GM10266 (cell line): ENCODE data around the gene TSHZ2.

Experiments
- DNase-seq: peaks from one replicate; pipeline ENCODE4 v3.0.0; 2012; ENCODE audit errors: extremely low spot score
- CTCF ChIP-seq: IDR thresholded peaks from 2 replicates; pipeline ENCODE4 v1.5.1; 2012; ENCODE audit warnings: mild to moderate bottlenecking, low read depth; ENCODE audit not compliant: control insufficient read depth, insufficient read depth; ENCODE audit errors: missing control alignments

TSHZ2 gene

GRCh38 chr20:53395188-53395923 lies 423.2 kb downstream of the TSHZ2 start:
- TF ChIP-seq CTCF: no peak
- no peak for DNase-seq

DNA sequence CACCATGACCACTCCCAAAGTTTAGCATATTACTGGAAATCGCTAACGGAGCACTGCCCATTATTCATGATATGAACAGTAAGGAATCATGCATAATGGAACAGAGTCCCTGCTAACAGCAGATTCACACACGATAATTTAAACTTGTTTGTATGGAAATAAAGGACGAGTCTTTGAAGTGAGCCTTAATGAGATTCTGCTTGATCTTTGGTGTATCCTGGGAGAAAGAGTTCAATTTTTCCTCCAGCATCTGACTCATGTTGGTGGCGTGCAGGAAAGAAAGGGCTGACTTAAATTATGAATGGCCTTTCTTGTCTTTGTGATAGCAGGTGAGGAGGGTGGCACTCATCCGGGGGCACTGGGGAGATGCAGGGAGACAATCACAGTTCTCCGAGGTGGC lies 426.9 kb downstream of the TSHZ2 start:
- no peak for DNase-seq
- TF ChIP-seq CTCF: no peak

GRCh38 chr20:53399592-53400335 lies 427.6 kb downstream of the TSHZ2 start:
- no peak for TF ChIP-seq CTCF
- DNase-seq: no peak

DNA sequence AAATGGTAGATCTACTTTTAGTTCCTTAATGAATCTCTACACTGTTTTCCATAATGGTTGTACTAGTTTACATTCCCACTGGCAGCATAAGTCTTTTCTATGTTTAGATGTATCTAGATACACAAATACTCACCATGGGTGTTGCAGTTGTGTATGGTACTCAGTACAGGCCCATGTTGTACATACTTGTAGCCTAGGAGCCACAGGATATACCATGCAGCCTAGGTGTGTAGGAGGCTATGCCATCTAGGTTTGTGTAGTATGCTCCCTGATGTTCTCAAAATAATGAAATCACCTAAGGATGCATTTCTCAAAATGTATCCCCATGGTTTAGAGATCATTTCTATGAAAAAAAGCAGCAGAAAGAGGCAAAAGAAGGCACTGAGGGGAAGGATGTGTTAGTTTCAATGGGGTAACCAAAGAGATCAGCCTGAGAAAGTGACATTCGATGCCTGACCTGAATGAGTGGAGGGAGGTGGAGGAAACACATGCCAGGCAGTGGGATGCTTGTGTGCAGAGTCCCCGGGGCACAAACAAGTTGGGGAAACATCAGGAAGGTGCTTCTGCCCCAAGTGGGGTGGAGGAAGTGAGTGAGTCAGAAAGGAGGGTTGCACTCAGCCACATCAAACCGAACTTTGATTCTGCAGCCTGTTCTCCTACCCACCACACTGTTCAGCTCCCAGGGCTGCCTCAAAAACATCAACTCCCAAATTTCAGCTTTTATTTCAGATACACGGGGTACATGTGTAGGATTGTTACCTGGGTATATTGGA lies 430.3 kb downstream of the TSHZ2 start:
- no peak for DNase-seq
- no peak for TF ChIP-seq CTCF

- DNase-seq: no peak
- no peak for TF ChIP-seq CTCF
Measured at GRCh38 chr20:53403029-53403428, 430.9 kb downstream of the TSHZ2 start.

- no peak for DNase-seq
- TF ChIP-seq CTCF: no peak
Measured at GRCh38 chr20:53405139-53405538, 433.0 kb downstream of the TSHZ2 start.
